ENCODE data around the gene UCP2. TPM values are rescaled to one million over a fixed set of nuclear protein-coding genes. Genes with fewer than 3 reads are reported as not detected.

The UCP2 gene
- total and polyA plus RNA-seq, 9 of the 15 experiments (the other 6 are each of a cell fraction or from before 2014, with no cell fraction given): 19.2 to 216 (median 87.9) TPM

- DNase-seq (ENCODE audit: extremely low read depth in 1 of 4, low spot score in 3 of 4) (no peak), ATAC-seq (no peak), FAIRE-seq (no peak)
- Histone ChIP-seq H4K20me1 (replicated peaks; ENCODE audit: control insufficient read depth, insufficient read depth, low read length) (no peaks in the 10 kb centered on the region), H3K9ac (ENCODE audit: insufficient read depth in 1 of 2, low read depth in 2 of 2, low read length in 2 of 2) (no peak overlapping the region), H2AFZ (ENCODE audit: low read depth, low read length) (no peak overlapping the region), H3K9me3 (replicated peaks; ENCODE audit: control insufficient read depth, insufficient read depth, low read depth, low read length) (no peaks in the 10 kb centered on the region), H3K79me2 (ENCODE audit: control insufficient read depth, insufficient read depth, low read length) (no peaks in the 10 kb centered on the region), H3K27ac (ENCODE audit: extremely low read depth, low read depth, low read length) (no peak overlapping the region), H3K27me3 (ENCODE audit: control insufficient read depth in 2 of 2, insufficient read depth in 2 of 2, low read length in 2 of 2) (no peaks in the 10 kb centered on the region), H3K36me3 (ENCODE audit: control insufficient read depth, insufficient read depth, low read length) (no peaks in the 10 kb centered on the region), H3K9me1 (ENCODE audit: control insufficient read depth, insufficient read depth, low read length) (no peaks in the 10 kb centered on the region), H3K4me2 (ENCODE audit: insufficient read depth, low read length) (no peak overlapping the region), H3K4me1 (replicated peaks in 1 of 2; ENCODE audit: control insufficient read depth in 2 of 2, insufficient read depth in 2 of 2, low read length in 2 of 2) (peaks cover 7 to 11% of the 10 kb centered on the region in 2 experiments; a peak in 4 of 5 replicates), H3K4me3 (no peak overlapping the region)
- no TSS peak for BruUV-seq (replicated peaks)
- ChIA-PET CTCF (ENCODE audit: low intra/inter-chr PET ratio) (no interaction called here), POLR2A (interaction anchor here (0.9 to 1.2 kb wide), 2 partner anchors 11 to 15 kb away, joined by 5 to 6 read pairs; partner anchors contain the start of gene UCP2)
- WGBS (ENCODE audit: insufficient coverage, low coverage, missing lambda C conversion rate): 49% methylated on average over 5 of the region's 6 CpGs
- in situ Hi-C loops (cut with MboI) (no loop called here), intact Hi-C loops (cut with micrococcal nuclease) (no loop called here)
- TF ChIP-seq TRIM28 (IDR thresholded peaks at IDR 0.05) (no peak), RREB1 (CRISPR knock-in tag; IDR thresholded peaks at IDR 0.05) (no peak), HEY1 (CRISPR knock-in tag; IDR thresholded peaks at IDR 0.05; ENCODE audit: borderline replicate concordance) (no peak), ZFPM2 (CRISPR knock-in tag; IDR thresholded peaks at IDR 0.05) (no peak), ZNF395 (CRISPR knock-in tag; IDR thresholded peaks at IDR 0.05) (no peak), STAT5A (IDR thresholded peaks at IDR 0.05; ENCODE audit: borderline replicate concordance, low read length) (no peak), ATF2 (CRISPR knock-in tag; IDR thresholded peaks at IDR 0.05) (no peak), KAT2B (IDR thresholded peaks at IDR 0.05; ENCODE audit: low read depth, low read length) (no peak), DPF2 (IDR thresholded peaks at IDR 0.05) (no peak), SP1 (CRISPR knock-in tag; IDR thresholded peaks at IDR 0.05) (no peak), POLR2AphosphoS2 (IDR thresholded peaks at IDR 0.05; ENCODE audit: low read length) (no peak), MAX (CRISPR knock-in tag; IDR thresholded peaks at IDR 0.05) (no peak)
Observed at GRCh38 chr11:73997120-73997770, 14.6 kb upstream of the UCP2 start.

All from K562 (cell line).